Bone marrow (tissue), 2 donors: Measurements from ENCODE around the gene CTIF.

Source experiments
- DNase-seq, 2 donors: peaks; one replicate each; lab custom pipeline; 2025; lab: John Stamatoyannopoulos, UW

Gene CTIF

GRCh38 chr18:48732767-48733424 lies 194.1 kb downstream of the CTIF start:
- DNase-seq, result no peak

DNA sequence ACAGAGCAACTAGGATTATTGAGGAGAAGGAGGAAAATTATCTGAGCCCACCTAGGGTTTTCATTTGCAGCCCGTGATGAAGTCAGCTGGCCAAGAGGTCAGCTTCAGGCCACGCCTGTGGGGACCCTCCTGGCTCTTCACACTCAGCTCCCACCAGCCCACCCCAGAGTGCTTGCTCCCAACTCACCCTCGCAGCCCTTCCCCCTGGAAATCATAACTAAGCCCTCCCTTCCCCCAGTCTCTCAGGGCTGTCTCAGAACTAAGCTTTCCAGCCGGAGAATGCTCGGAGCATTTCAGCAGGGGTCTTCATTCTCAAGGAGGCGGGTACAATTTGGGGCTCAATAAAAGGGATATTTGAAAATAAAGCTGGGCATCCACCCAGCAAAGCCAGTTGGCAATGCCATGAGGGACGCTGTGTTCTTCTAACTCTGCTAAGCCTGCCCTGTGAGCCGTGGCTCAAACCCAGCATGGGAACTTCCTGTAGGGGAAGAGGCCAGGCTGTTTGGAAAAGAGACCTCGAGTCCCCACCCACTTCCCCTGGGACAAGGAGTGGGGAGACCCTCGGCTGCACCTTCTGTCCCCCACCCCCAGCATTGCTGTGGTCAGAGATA lies 194.9 kb downstream of the CTIF start:
- no peak for DNase-seq

DNA sequence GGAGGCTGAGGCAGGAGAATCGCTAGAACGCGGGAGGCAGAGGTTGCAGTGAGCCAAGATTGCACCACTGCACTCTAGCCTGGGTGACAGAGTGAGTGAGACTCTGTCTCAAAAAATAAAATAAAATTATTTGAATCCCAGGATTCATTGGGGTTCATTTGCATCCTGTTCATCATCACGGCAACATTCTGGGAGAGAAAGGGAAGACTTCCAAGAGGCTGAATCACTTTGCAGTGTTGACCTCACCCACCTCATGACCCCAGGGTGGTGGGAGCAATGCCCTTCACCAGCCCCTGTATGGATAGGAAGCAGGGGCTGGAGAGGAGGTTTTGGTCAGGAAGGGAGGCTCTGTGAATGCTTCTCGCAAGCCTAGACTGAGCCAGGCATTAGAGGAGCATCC lies 195.6 kb downstream of the CTIF start:
- DNase-seq, result no peak

GRCh38 chr18:48735080-48735676 lies 196.3 kb downstream of the CTIF start:
- no peak for DNase-seq

GRCh38 chr18:48735681-48736255 lies 196.9 kb downstream of the CTIF start:
- no peak for DNase-seq

- no peak for DNase-seq
Observed at GRCh38 chr18:48736321-48737260, 197.8 kb downstream of the CTIF start.

GRCh38 chr18:48739266-48740067 lies 200.6 kb downstream of the CTIF start:
- no peak for DNase-seq

DNA sequence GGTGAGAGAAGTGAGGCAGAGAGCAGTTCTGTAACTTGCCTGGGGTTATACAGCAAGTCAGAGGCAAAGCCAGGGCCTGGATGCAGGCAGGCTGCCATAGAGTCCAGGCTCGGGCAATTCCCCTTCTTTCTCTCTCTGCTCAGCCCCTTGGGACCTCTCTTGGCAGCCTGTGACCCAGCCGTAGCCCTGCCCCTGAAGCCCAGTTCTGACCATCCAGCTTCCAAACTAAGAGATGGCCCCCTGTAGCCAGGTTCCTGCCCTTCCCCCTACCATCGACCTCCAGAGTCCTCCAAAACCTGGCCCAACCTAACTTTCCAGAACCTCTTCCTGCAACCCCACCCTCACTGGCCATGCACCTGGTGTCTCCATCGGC lies 201.2 kb downstream of the CTIF start:
- no peak for DNase-seq

DNA sequence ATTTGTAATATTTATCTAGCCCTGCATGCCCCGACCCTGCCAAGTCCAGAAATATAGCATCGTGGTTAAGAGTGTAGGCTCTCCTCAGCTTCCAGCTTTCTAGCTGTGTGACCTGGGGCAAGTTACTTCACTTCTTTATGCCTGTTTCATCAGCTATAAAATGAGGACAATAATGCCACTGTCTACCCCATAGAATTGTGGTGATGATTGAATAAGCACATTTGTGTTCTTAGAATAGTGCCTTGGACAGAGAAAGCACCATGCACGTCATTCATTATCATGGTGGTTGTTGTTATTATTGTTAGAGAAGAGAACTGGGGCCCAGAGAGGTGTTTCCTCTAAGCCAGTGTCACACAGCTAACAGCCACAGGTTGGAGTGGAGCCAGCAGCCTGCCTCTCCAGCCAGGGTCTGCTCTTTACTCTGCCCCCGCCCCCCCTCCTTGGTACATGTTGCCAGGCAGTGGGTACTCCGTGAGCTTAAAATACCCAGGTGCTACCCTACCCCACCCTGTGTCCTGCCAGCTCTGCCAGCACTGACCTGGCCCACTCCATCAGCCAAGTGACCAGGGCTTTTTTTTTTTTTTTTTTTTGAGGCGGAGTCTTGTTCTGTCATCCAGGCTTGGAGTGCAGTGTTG lies 202.1 kb downstream of the CTIF start:
- no peak for DNase-seq

DNA sequence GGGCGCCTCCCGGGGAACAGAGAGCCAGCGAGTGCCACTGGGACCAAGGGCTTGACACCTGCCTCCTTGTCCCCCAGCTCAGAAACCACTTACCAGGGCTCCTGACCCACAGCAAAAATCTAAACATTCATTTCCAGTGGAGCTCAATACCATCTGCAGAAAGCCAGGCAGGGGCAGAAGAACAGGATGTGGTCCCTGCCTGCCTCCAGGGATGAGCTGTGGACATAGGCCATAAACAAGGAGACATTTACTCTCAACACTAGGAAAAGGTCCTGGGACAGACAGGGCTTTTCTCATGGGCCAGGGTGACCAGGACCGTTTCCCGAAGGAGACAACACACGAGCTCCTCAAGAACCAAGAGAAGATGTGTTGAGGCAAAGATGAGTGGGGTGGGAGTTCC lies 203.0 kb downstream of the CTIF start:
- no peak for DNase-seq

DNA sequence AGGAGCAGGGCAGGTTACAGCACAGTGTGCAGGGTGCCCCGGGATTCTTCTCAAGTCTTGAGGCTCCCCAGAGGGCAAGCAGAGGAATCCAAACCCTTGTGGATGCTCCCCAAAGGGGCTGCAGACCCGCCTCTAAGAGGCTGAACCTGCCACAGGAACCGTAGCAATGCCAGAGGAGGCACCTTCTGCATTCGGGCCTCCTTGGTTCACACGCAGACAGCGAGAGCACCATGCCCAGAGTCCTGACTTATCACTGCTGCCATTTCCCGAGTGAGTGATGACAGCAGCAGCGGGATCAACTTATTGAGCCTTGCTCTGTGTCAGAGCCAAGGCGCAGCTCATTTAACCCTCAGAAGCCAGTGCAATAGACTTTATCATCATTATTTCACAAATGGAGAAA lies 203.5 kb downstream of the CTIF start:
- DNase-seq, result no peak

DNA sequence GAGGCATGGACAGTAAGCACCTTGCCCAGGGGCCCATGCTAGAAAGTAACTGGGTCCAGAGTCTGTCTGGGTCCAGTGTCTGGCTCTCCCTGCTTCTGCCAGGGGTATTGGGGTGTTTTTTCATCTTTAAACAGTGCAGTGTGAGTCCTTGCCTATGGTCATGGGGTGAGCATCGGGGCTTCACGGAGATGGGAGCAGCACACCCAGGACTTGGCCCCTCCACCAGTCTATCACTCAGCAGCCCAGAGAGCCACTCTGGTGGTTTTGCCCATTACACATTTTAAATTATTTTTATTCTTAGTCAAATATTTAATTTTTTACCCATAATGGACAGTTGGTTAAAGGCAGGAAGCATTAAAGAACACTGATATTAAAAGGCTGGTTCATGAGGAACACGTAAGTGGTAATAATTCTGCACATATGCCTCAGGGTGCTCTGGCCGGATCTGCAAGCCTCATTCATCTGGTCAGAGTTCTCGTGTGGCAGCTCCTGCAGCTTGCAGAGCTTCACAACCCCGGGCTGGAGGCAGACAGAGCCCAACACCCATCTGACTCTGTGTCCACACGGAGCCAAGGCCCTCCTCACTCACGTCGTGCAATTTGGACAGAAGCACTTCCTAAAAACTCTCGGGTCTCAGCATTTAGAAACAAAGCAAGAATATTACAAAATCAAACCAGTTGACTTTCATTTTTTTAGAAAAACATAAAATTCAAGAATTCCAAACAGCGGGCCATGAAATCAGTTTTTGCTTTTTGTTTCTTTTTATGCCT lies 204.1 kb downstream of the CTIF start:
- DNase-seq, result no peak

GRCh38 chr18:48743886-48744285 lies 205.1 kb downstream of the CTIF start:
- DNase-seq, result no peak

- DNase-seq, result no peak
Observed at GRCh38 chr18:48745293-48745692, 206.5 kb downstream of the CTIF start.

GRCh38 chr18:48749768-48750167 lies 210.9 kb downstream of the CTIF start:
- no peak for DNase-seq

GRCh38 chr18:48750485-48751175 lies 211.8 kb downstream of the CTIF start:
- DNase-seq, result no peak

GRCh38 chr18:48751727-48752468 lies 213.1 kb downstream of the CTIF start:
- no peak for DNase-seq

GRCh38 chr18:48752478-48752877 lies 213.6 kb downstream of the CTIF start:
- DNase-seq, result no peak

GRCh38 chr18:48752928-48753327 lies 214.1 kb downstream of the CTIF start:
- DNase-seq, result no peak
